ENCODE results near the gene USP49.

GRCh38 chr6:41748102-41748477 lies 147.1 kb downstream of the USP49 start:
- no peak for TF ChIP-seq CTCF (IDR thresholded peaks at IDR 0.05)
- no peak for TF ChIP-seq POLR2A (IDR thresholded peaks at IDR 0.05)

Measured in transverse colon (tissue), 3 donors.